ENCODE results near the gene PRKAR2B.

DNA sequence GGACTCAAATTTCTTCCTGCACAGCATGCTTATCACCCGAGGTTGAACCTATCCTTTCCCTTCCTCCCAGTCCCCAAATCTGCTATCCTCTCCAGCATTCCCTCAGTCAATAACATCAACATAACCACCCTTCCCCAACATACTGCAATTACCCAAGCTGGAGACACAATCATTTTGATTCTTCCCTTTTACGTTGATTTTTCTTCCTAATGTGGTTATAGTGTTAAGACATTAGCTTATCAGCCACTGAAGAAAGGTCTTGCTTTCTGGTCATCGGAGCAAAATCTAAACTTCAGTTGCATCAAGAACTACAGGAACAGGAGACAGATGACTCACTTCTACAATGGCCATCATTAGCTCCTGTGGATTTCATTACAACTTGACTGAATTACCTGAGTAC is 120.8 kb downstream of the PRKAR2B start:
- TF ChIP-seq, protein P1, sequence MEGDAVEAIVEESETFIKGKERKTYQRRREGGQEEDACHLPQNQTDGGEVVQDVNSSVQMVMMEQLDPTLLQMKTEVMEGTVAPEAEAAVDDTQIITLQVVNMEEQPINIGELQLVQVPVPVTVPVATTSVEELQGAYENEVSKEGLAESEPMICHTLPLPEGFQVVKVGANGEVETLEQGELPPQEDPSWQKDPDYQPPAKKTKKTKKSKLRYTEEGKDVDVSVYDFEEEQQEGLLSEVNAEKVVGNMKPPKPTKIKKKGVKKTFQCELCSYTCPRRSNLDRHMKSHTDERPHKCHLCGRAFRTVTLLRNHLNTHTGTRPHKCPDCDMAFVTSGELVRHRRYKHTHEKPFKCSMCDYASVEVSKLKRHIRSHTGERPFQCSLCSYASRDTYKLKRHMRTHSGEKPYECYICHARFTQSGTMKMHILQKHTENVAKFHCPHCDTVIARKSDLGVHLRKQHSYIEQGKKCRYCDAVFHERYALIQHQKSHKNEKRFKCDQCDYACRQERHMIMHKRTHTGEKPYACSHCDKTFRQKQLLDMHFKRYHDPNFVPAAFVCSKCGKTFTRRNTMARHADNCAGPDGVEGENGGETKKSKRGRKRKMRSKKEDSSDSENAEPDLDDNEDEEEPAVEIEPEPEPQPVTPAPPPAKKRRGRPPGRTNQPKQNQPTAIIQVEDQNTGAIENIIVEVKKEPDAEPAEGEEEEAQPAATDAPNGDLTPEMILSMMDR (IDR thresholded peaks at IDR 0.05): no peak
- TF ChIP-seq POLR2A (IDR thresholded peaks at IDR 0.05): no peak

All from uterus (tissue), 2 donors.